ENCODE data around the gene NCAPG. TPM values are rescaled to one million over a fixed set of nuclear protein-coding genes. Genes with fewer than 3 reads are reported as not detected.

NCAPG gene, protein sequence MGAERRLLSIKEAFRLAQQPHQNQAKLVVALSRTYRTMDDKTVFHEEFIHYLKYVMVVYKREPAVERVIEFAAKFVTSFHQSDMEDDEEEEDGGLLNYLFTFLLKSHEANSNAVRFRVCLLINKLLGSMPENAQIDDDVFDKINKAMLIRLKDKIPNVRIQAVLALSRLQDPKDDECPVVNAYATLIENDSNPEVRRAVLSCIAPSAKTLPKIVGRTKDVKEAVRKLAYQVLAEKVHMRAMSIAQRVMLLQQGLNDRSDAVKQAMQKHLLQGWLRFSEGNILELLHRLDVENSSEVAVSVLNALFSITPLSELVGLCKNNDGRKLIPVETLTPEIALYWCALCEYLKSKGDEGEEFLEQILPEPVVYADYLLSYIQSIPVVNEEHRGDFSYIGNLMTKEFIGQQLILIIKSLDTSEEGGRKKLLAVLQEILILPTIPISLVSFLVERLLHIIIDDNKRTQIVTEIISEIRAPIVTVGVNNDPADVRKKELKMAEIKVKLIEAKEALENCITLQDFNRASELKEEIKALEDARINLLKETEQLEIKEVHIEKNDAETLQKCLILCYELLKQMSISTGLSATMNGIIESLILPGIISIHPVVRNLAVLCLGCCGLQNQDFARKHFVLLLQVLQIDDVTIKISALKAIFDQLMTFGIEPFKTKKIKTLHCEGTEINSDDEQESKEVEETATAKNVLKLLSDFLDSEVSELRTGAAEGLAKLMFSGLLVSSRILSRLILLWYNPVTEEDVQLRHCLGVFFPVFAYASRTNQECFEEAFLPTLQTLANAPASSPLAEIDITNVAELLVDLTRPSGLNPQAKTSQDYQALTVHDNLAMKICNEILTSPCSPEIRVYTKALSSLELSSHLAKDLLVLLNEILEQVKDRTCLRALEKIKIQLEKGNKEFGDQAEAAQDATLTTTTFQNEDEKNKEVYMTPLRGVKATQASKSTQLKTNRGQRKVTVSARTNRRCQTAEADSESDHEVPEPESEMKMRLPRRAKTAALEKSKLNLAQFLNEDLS
- total RNA-seq: 6.4 TPM

DNA sequence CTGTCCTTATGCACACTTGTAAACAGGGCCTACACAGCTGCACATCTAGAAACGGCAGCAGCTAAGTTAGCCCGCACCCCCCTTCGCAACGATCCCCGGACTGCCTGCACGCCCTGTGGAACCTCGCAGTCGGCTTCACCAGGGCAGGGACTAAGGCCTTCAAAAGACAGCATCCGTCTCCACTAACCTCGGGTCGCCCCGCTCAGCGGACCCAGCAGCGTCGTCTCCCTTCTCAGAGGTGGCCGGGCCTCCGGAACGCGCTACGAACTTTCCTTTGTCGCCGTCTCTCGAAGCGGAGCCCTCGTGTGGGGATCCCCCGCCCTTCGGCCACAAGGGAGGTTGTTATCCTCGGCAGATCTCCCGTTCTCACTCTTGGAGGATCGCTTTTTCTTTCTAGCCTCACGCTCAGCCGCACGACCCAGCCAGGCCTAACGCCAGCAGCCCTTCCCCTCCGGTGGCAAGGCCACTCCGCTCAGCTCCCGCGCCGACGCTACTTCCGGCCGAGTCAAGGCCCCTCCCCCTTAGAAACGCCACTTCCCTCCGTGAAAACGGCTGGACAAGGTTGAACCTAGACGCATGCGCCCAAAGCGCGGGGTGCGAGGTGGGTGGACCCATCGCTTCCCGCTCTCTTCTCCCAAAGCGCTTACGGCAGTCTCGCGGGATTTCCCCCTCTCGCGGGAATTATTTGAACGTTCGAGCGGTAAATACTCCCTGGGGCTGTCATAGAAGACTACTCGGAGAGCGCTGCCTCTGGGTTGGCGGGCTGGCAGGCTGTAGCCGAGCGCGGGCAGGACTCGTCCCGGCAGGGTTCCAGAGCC is at the start of gene NCAPG, which contains the start of gene DCAF16:
Gene NCAPG (plus strand): TSS at position 720 of the 818 bp plus-strand sequence. CDS start 99 bp downstream, outside the sequence.
Gene DCAF16 (minus strand): TSS at position 498 of the 818 bp plus-strand sequence. CDS start 6,616 bp downstream, outside the sequence.
- DNase-seq: peak; percentile 99

GRCh38 chr4:17761062-17761461 is 49.7 kb upstream of the NCAPG start:
- DNase-seq: no peak

DNA sequence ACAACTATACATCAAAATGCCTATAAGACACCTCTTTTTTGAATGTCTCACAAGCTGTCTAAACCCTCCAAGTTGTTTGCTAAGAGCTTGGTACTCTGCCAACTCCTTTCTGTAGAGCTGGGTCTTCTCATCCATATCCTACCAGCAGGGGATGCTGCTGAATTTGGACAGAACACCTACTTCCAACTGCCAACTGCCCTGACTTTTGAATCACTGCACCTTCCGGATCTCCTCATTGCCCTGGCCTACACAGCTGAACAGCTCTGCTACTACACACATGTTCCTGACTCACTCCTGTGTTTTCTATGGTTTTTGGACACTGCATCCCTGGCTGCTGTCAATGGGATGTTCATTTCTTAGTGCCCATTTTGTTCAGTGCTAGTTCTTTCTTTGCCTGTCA is 48.1 kb upstream of the NCAPG start:
- DNase-seq: no peak

GRCh38 chr4:17763416-17763815 is 47.4 kb upstream of the NCAPG start:
- no peak for DNase-seq

DNA sequence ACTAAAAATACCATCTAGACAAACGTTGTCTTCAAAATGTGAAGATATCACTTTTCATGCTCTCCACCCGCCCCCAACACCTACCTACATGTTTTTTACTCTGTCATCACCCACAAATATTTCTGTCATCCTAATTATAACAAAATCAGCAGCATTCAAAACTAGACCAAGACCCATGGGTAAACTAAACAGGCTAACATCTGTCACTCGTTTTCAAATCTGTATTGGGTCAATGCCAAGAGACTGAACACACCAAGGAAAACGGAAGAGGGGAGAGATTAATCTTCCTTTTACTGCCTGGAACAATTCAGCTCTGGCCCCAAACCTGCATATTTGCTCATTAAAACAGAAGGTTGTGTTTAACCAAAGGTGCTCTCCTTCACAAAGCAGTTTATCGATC is 46.8 kb upstream of the NCAPG start:
- DNase-seq: no peak

DNA sequence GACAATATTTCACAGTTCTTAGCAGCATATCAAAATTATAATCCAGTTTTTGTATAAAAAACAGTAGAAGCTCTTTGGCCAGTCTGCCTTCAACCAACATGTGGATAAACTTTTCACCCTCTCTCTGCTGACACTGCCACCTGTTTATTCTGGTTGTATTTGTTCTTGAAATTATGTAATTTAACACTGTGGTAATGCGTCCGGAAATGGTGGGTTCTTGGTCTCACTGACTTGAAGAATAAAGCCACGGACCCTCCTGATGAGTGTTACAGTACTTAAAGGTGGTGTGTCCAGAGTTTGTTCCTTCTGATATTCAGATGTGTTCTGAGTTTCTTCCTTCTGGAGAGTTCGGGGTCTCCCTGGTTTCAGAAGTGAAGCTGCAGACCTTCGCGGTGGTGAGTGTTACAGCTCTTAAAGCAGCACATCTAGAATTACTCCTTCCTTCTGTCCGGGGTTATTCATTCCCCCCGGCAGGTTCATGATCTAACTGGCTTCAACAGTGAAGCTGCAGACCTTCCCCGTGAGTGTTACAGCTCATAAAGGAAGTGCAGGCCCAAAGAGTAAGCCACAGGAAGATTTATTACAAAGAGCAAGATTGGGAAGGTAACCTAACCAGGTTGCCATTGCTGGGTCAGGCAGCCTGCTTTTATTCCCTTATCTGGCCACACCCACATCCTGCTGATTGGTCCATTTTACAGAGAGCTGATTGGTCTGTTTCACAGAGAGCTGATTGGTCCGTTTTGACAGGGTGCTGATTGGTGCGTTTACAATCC is 45.1 kb upstream of the NCAPG start:
- DNase-seq: no peak

- no peak for DNase-seq
These were observed 43.8 kb upstream of the NCAPG start for GRCh38 chr4:17766826-17767458.

- no peak for DNase-seq
These were observed 41.2 kb upstream of the NCAPG start for GRCh38 chr4:17769406-17770174.

GRCh38 chr4:17770845-17771244 is 39.9 kb upstream of the NCAPG start:
- DNase-seq: no peak

- DNase-seq: no peak
These were observed 39.4 kb upstream of the NCAPG start for GRCh38 chr4:17771284-17771908.

DNA sequence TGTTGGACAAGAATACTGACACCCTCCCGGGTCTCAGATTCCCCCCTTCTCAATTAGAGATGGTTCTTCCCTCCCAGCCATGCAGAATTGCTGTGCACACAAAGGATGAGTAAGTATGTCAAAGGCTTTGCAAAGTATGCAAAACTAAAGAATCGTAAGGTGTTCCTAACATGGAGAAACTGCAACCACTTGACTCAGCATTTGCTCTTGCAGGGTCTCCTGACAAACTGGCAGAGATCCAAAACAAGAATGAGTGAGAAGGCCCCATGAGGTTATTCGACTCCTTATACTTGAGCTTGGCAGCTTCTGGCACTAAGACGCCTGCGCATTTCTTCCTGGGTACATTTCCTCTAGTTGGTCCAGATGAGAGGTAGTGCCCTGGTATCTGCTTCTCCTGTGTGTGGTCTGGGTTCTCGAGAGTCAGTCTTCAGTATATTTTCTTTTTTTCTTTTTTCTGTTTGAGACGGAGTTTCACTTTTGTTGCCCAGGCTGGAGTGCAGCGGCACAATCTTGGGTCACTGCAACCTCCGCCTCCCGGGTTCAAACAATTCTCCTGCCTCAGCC is 37.6 kb upstream of the NCAPG start:
- no peak for DNase-seq

DNA sequence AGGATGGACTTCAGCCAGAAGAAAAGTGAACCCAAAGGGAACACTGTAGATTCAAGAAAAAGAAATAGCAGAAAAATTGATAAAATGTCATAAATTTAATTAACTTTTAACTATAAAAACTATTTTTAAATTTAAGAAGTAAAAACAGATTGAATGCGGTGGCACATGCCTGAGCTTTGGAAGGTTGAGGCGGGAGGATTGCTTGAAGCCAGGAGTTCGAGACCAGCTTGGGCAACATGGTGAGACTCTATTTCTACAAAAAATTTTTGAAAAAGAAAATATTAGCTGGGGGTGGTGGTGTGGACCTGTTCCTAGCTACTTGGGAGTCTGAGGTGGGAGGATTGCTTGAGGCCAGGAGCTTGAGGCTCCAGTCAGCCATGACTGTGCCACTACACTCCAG is 32.3 kb upstream of the NCAPG start:
- no peak for DNase-seq

GRCh38 chr4:17780501-17781299 is 30.1 kb upstream of the NCAPG start:
- DNase-seq: no peak

DNA sequence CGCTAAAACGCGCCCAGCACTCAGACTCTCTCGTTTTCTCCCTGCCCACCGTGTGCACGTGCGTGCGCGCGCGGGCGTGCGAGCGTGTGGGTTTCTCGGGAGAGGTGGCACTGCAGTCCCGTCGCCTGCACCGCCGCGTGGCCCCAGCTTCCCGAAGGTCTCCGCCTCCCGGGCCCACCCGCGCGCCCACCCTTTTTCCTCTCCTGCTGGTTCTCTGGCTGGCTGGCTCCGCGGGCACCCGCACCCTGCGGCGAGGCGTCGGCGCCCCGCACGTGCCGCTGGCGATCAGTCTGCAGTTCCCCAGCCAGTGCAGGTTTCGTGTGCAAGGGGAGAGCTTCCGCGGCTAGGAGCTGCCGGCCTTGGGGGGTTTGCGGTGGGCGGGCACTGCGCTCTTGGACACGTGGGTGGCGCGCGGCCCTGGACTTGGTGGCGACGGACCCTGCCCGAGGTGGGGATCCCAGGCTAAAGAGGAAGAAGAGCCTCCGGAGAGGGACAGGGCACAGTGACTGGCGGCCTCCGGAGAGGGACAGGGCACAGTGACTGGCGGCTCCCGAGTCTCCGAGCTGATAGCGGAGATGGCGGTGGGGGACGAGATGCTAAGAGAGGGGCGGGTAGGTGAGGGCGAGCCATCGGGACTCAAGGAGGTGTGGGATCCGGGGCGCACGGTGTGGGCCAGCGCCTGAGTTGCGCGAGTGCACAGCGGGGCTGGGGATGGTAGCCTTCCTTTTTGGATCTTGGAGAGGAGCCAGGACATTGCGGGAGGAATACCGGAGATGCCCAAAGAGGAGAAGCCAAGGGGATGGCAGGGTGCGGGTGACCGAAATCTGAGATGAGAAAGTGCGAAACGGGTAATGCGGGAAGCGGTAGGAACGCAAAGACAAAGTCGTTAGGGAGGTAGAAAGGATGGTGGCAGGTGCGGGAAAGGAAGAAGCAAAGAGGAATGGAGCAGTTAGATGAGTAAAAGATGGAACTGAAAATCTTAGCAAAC is 29.2 kb upstream of the NCAPG start, which contains the start of gene FAM184B:
Gene FAM184B (minus strand): TSS at position 322 of the 988 bp plus-strand sequence. CDS start 322 bp downstream, outside the sequence.
- no peak for DNase-seq

- DNase-seq: no peak
These were observed 24.9 kb upstream of the NCAPG start for GRCh38 chr4:17785858-17786257.

DNA sequence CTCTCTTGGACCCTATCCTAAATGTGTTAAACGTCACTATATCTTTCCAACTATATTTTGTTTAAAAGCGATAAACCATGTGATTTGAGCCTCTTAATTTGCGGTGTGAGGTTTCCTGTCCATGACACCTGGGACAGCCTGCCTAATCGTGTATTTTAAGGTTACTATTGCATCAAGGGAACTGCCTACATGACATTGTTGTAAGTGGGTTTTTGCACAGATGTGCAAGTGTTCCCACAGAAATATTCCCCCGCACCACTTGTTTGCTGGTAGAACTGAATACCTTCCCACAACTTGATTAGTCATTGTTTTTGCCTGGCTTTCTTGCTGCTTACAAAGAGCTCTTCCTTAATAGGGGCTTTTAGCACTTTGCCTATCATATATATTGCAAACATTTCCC is 24.2 kb upstream of the NCAPG start:
- DNase-seq: no peak

- DNase-seq: no peak
These were observed 23.5 kb upstream of the NCAPG start for GRCh38 chr4:17787315-17787714.

Data from occipital lobe (tissue), 2 donors.